ENCODE measurements around the gene GLRX.
"Not testable (repeated sequence)": the region's sequence is repeated elsewhere in the genome, so short reads cannot be mapped to it uniquely, and the experiment has no call there.

Gene GLRX

DNA sequence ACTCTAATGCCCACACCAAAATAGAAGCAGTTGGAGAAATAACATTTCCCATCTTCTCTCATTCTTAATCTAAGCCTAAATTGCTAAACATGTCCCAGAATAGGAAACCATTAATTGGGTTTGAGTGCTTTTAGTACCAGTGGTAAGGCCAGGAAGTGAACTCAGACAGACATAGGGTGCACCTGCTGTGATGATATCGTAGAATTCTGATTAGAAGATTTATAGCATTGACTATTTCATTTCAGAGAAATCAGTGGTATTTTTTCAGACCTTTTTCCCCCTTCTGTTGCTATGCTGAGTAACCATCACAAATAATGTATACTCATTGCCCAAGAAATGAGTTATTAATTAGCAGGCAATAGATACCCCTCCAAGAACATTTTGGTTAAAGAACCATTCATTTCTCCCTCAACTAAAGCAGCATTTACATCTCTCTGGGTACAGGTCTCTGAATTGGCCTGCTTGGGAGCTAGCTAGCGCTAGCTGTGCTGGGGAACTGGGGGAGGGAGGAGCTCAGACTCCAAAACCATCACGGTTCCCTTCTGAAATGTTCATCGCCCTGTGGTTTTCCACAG lies 7.3 kb downstream of the GLRX start:
- no peak overlapping the region for H3K4me3 ChIP-seq (ENCODE audit: low read depth, low read length)
- no peak for DNase-seq (ENCODE audit: low read depth)
- TF ChIP-seq, protein P1, sequence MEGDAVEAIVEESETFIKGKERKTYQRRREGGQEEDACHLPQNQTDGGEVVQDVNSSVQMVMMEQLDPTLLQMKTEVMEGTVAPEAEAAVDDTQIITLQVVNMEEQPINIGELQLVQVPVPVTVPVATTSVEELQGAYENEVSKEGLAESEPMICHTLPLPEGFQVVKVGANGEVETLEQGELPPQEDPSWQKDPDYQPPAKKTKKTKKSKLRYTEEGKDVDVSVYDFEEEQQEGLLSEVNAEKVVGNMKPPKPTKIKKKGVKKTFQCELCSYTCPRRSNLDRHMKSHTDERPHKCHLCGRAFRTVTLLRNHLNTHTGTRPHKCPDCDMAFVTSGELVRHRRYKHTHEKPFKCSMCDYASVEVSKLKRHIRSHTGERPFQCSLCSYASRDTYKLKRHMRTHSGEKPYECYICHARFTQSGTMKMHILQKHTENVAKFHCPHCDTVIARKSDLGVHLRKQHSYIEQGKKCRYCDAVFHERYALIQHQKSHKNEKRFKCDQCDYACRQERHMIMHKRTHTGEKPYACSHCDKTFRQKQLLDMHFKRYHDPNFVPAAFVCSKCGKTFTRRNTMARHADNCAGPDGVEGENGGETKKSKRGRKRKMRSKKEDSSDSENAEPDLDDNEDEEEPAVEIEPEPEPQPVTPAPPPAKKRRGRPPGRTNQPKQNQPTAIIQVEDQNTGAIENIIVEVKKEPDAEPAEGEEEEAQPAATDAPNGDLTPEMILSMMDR (IDR thresholded peaks at IDR 0.05; ENCODE audit: low read depth, low read length, missing control alignments), result no peak

DNA sequence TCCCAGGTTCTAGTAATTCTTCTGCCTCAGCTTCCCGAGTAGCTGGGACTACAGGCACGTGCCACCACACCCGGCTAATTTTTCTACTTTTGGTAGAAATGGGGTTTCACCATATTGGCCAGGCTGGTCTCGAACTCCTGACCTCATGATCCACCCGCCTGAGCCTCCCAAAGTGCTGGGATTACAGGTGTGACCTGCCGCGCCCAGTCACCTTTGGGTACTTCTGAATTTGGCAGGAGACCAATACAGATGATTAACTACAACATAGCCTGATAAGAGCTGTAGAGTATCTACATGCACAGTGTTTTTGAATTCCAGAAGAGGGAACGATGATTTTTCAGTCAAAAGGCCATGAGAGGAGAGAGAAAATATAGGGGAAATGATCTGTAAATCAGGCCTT lies 9.5 kb downstream of the GLRX start:
- not testable (repeated sequence) for DNase-seq (ENCODE audit: low read depth); H3K4me3 ChIP-seq (ENCODE audit: low read depth, low read length)

DNA sequence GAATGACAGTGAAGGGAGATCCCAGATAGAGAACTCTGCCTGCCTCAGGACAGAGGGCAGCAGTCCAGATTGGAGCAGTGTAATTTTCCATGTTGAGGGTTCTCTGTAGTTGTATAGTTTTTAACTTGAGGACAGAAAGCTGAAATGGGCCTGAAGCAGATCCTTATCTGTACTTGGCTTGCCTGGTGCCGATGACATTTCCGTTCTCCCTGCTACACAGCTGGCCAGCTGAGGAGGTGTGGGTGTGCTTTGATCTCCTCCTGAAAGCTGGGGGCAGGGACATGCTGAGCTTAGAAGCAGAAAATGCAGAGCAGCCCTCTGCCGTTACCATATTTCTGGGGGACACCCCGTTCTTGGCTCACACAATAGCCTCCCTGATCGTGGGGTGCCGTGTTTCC lies 10.5 kb downstream of the GLRX start:
- TF ChIP-seq, protein P1 (IDR thresholded peaks at IDR 0.05; ENCODE audit: low read depth, low read length, missing control alignments), result no peak
- no peak for DNase-seq (ENCODE audit: low read depth)
- no peak overlapping the region for H3K4me3 ChIP-seq (ENCODE audit: low read depth, low read length)

DNA sequence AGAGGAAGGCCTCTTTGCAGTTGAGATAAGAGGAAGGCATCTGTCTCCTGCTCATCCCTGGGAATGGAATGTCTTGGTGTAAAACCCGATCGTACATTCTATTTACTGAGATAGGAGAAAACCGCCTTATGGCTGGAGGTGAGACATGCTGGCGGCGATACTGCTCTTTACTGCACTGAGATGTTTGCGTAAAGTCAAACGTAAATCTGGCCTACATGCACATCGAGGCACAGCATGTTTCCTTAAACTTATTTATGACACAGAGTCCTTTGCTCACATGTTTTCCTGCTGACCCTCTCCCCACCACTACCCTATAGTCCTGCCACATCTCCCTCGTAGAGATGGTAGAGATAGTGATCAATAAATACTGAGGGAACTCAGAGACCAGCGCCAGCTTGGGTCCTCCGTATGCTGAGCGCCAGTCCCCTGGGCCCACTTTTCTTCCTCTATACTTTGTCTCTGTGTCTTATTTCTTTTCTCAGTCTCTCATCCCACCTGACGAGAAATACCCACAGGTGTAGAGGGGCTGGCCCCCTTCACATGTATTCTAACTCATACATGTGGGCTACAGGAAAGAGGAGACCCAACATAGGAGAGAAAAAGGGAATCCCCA lies 11.0 kb downstream of the GLRX start:
- not testable (repeated sequence) for DNase-seq (ENCODE audit: low read depth); H3K4me3 ChIP-seq (ENCODE audit: low read depth, low read length)

DNA sequence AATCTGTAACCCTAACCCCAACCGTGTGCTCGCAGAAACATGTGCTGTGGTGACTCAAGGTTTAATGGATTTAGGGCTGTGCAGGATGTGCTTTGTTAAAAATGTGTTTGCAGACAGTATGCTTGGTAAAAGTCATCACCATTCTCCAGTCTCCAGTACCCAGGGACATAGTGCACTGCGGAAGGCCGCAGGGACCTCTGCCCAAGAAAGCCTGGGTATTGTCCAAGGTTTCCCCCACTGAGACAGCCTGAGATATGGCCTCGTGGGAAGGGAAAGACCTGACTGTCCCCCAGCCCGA lies 11.5 kb downstream of the GLRX start:
- not testable (repeated sequence) for DNase-seq (ENCODE audit: low read depth); H3K4me3 ChIP-seq (ENCODE audit: low read depth, low read length)

DNA sequence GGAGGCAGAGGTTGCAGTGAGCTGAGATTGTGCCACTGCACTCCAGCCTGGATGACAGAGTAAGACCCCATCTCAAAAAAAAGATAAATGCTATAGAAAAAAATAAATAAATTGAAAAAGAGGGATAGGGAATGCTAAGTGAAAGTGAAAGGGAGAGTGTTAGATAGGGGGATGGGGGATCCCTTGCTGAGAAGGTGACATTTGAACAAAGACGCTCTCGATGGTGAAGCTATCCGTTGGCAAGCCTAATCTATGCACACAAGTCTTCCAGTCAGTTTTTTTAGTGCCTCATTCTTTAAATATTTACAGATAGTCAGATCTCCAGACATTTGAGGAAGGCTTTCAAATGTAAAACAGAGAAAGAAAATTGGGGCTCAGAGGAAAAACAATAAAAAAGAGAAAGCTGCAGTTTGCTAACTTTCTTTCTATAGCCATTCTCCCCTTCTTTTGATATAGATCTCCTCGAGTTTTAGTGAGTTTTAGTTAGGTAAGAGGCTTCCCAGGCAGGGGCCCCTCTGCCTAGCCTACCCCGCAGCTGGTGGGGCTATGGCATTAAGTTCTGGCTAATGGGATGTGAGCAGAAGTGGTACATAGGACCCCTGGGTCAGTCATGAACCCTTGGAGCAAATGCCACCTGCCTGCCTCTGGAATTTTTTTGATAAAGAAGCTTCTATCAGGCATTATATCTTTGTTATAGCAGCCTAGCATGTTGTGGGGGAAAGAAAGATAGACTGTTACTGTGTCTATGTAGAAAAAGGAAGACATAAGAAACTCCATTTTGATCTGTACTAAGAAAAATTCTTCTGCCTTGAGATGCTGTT lies 12.0 kb downstream of the GLRX start:
- TF ChIP-seq, protein P1 (IDR thresholded peaks at IDR 0.05; ENCODE audit: low read depth, low read length, missing control alignments), result no peak
- DNase-seq (ENCODE audit: low read depth), result no peak
- no peak overlapping the region for H3K4me3 ChIP-seq (ENCODE audit: low read depth, low read length)

DNA sequence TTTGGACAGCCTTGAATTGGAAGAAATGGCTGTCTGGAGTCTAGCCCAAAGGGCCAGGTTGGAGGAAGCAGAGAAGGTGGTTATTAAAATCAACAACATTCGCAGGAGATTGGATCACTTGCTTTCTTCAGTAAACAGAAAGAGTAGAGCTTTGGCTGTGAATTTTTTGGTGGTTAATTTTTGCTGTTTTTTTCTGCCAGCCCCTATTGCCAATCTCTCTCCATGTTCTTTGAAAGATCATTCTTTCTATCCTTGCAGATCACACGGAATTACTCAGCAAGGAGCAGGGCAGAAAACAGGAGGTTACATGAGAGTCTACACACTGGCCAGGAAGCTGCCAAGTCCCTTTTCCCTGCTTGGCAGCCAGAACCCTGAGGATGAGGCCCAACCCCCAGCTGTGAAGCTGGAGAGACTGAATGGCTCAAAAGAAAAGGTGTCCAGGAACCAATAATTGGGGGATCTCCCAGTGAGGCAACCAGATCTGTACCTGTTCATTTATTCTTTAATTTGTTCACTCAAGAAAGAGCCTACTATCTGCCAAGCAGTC lies 13.0 kb downstream of the GLRX start:
- H3K4me3 ChIP-seq (ENCODE audit: low read depth, low read length), result no peak overlapping the region; the same call in 1 of the 2 replicates
- TF ChIP-seq, protein P1 (IDR thresholded peaks at IDR 0.05; ENCODE audit: low read depth, low read length, missing control alignments), result no peak
- no peak for DNase-seq (ENCODE audit: low read depth)

DNA sequence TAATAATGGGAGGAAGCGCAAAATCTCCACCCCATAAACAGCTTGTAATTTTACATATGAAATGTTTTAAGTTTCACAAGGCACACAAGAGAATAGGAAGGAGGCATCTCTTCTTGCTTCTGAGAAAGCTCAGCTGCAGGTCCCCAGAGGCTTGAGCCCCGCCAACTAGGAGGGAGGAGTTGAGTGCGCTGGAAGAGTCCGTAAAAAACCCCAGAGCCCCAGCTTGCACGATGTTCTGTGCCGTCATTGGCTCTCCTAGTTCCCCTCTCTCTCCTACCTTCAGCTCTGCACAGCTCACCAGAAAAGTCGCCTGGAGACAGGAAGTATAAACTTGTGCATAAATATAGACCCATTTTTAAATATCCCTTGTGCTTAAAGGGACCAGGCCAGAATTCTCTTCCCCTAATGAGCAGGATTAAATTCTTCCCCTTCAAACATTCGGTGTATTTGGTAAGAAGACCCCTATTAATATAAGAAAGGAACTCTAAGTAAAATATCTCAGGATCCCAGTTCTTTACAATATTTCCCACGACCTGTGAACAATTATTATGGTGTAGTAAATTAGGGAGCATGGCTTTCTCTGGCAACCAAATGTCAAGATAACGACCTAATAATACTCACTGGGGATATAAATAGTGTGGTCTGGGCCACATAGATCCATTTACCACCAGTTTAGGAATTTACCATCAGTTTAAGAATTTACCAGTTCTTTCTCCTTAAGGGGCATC lies 13.7 kb downstream of the GLRX start:
- TF ChIP-seq, protein P1 (IDR thresholded peaks at IDR 0.05; ENCODE audit: low read depth, low read length, missing control alignments), result no peak
- peak overlapping the region; percentile 23; the same call in 1 of the 2 replicates for H3K4me3 ChIP-seq (ENCODE audit: low read depth, low read length)
- peak; percentile 96 for DNase-seq (ENCODE audit: low read depth)

Data from GM12864 (cell line).